ENCODE results near the gene DUSP11.
"Not testable (repeated sequence)": the region's sequence is repeated elsewhere in the genome, so short reads cannot be mapped to it uniquely, and the experiment has no call there.

DNA sequence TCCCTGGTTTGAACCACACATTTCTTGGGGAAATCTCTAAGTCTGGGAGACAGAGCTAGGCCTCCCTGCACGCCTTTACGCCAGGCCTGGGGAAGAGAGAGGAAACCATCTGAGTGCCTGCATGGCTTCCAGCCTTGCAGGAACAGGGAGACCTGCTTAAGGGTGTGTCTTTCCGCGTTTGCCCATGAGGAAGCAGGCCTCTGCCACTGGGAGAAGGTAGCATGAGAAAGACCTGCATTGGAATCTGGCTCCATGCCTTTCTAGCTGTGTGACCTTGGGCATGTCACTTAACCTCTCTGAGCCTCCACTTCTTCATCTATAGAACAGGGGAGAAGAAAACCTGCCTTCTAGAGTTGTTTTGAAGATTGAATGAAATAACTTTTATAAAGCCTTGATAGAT, 62.2 kb downstream of the DUSP11 start:
- TF ChIP-seq, protein P1, sequence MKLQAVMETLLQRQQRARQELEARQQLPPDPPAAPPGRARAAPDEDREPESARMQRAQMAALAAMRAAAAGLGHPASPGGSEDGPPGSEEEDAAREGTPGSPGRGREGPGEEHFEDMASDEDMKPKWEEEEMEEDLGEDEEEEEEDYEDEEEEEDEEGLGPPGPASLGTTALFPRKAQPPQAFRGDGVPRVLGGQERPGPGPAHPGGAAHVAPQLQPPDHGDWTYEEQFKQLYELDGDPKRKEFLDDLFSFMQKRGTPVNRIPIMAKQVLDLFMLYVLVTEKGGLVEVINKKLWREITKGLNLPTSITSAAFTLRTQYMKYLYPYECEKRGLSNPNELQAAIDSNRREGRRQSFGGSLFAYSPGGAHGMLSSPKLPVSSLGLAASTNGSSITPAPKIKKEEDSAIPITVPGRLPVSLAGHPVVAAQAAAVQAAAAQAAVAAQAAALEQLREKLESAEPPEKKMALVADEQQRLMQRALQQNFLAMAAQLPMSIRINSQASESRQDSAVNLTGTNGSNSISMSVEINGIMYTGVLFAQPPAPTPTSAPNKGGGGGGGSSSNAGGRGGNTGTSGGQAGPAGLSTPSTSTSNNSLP (IDR thresholded peaks at IDR 0.05; ENCODE audit: low read depth, low read length): not testable (repeated sequence)
- TF ChIP-seq CHD2 (IDR thresholded peaks at IDR 0.05; ENCODE audit: low read depth, low read length): not testable (repeated sequence)
- TF ChIP-seq, protein P2, sequence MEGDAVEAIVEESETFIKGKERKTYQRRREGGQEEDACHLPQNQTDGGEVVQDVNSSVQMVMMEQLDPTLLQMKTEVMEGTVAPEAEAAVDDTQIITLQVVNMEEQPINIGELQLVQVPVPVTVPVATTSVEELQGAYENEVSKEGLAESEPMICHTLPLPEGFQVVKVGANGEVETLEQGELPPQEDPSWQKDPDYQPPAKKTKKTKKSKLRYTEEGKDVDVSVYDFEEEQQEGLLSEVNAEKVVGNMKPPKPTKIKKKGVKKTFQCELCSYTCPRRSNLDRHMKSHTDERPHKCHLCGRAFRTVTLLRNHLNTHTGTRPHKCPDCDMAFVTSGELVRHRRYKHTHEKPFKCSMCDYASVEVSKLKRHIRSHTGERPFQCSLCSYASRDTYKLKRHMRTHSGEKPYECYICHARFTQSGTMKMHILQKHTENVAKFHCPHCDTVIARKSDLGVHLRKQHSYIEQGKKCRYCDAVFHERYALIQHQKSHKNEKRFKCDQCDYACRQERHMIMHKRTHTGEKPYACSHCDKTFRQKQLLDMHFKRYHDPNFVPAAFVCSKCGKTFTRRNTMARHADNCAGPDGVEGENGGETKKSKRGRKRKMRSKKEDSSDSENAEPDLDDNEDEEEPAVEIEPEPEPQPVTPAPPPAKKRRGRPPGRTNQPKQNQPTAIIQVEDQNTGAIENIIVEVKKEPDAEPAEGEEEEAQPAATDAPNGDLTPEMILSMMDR (CRISPR knock-in tag; IDR thresholded peaks at IDR 0.05): not testable (repeated sequence)
